Measurements from ENCODE around the gene CLRN1.

Gene CLRN1

DNA sequence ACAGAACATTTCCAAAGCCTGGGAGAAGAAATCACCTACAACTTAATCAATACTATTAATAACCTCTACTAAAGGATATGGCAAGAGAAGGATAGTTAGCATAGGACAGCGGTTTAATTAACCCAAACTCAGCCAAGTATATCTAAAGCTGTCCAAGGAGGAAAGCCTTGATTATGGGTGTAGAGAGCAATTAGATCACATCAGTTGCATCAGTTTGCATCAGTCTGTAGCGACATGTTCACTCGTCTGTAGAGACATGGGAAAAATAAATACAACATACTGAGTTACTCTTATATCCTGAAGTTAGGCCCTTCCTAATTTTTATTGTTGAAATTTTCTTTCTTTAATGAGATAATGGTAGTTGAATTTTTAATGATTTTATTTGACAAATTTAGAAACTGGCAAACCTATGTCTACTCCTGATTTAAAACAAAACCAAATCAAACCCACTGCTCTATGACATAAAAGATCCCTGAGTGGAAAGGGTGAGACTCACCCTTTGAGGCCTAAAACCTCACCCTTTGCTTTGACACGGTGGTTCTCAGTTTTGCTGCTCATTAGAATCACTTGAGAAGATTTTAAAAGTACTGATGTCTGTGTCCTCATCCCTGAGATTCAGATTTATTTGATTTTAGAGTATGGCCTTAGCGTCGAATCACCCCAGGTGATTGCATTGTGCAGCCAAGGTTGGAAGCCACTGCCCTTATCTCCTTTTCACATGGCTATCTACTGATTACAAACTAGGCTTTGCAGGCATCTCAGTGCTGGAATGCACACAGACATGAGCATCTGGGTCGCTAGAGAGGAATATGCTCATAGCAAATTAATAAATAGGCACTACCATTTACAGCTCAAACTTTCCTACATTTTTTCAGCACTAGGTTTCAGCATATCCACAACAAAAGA is 2.8 kb upstream of the CLRN1 start:
- peak; percentile 25 for DNase-seq

GRCh38 chr3:150970665-150971324 is 1.7 kb downstream of the CLRN1 start:
- DNase-seq, result no peak

GRCh38 chr3:150968341-150969035 is 4.0 kb downstream of the CLRN1 start:
- no peak for DNase-seq

DNA sequence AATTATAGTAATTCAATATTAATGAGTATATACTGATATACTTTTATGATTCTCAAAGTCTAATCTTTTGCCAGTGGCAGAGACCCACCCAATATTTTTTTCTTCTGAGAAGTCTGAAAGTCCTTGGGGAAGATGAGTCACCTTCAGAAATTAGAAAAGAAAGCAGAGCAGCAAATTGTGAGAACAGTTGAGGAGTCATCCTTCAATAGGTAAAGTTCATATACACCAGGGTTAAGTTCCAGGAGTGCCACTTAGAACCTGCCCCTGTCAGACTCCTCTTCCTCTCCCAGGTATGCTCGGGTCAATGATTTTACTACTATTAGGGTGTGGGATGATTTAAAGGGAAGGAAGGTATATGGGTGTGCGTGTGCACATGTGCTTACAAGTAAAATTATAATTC is 7.1 kb downstream of the CLRN1 start:
- DNase-seq, result no peak

GRCh38 chr3:150961949-150962348 is 10.6 kb downstream of the CLRN1 start:
- DNase-seq, result no peak

DNA sequence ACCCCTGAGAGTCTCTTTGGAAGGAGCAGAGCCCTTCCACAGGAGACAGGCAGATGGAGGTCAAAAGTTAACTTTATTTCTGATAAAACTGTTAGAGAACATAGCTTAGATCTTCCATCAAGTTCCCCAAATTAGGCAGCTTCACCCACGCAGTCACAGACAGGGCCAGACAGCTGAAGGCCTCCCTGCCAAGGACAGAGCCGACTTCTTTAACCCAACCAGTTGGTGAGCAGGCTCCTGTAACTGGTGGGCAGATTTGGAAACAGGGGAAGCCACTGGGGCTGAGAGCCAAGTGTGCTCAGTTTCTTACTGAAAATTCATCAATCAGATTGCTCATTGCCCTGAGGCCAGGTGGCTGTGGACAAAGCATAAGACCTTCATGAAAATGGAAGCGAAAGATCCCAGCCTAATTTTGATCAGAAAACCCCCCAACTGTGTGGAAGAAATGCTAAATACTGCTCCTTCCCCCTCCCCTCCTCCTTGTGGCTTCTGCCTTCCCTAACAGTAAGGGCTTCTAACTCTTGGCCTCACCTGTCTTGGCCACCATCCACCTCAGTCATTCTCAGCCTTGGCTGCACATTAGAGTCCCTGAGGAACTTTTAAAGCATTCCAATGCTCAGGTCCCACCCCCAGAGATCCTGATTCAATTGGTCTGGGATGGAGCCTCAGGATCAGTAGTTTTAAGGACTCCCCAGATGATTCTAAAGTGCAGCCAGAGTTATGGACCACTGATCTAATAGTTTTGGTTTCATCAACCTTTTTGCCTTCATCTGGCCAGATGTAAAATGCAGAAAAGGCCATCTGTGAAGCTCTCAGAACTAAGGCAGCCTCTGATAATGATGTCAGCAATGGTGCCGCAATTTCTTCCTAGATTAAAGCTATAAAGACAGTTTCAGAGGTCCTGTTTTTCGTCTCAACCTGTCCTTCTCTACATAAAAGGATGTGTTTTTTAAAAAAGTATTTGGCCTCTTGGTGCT is 11.5 kb downstream of the CLRN1 start:
- no peak for DNase-seq

GRCh38 chr3:150958683-150959082 is 13.8 kb downstream of the CLRN1 start:
- DNase-seq, result no peak

GRCh38 chr3:150956376-150956775 is 16.2 kb downstream of the CLRN1 start:
- no peak for DNase-seq

- no peak for DNase-seq
These were observed 20.6 kb downstream of the CLRN1 start for GRCh38 chr3:150951923-150952322.

- no peak for DNase-seq
These were observed 27.1 kb downstream of the CLRN1 start for GRCh38 chr3:150945226-150946032.

DNA sequence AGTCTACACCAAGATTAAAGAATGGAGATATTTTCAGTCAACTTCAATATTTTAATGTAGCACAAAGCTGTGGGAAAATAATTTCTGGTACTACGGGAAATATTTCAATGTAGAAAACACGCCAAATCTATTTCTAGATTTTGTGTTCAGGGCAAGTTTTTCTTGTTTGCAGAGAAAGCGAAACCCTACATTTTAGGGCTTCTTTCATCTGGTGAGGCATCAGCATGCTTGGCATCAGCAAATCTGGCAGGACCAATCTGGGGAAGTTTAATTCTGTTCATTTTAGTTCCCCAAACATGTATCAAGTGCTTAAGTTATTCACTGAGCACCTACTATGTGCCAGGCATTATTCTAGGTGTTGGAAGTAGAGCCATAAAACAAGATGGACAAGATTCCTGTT is 30.3 kb downstream of the CLRN1 start:
- DNase-seq, result no peak

DNA sequence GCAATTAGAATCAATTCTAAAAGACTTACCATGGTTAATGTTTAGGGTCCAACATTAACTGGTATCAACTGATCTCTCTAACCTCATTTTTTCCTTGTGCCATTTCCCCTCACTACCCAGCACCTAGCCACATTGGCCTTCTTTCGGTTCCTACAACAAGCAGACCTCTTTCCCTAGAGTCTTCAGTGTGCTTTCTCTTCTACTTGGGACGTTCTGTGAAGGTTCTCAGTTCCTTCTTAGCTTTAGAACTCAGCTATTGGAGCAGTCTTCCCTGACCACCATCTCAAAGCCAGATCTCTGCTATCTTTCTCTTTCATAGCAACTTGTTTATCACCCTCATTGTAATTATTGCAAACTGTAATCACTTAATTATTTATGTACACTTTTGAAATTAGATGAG is 35.8 kb downstream of the CLRN1 start:
- no peak for DNase-seq

- no peak for DNase-seq
These were observed 39.0 kb downstream of the CLRN1 start for GRCh38 chr3:150933473-150933995.

GRCh38 chr3:150931745-150932144 is 40.8 kb downstream of the CLRN1 start:
- DNase-seq, result no peak

DNA sequence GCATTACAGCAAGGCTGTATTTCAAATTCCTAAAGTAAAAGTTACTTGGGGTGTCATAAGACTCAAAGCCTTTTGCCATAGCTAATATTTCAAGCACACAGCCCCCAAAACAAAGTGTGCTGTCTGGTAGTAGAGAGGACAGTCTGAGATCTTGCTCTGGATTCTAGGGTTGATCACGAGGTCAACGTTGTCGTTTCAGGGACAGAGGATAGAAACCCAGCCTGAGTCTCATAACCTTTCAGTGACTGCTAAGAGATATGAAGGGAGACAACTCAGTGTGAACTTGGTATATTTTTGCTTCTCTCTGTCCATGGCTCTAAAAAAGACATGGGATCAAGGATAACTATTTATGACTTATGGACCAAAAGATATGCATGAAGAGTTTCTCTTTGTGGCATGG is 41.7 kb downstream of the CLRN1 start:
- no peak for DNase-seq

DNA sequence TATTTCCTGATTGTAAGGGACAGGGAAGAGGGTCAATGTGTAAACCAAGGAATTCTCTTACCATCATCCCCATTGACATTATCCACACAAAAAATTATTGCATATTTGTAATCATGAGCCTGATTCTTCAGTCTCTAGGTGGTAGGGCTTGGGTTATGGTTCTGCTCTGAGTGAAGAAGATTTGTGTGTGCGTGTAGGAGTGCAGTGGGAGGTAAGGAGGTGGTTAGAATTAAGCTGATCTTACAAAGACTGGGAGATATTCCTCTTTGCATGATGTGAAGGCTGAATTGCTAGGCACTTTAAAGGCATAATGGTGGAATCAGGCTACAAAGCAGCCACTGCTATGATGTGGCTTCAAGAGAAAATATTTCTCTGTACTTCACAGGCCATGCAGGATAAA is 44.3 kb downstream of the CLRN1 start:
- no peak for DNase-seq

DNA sequence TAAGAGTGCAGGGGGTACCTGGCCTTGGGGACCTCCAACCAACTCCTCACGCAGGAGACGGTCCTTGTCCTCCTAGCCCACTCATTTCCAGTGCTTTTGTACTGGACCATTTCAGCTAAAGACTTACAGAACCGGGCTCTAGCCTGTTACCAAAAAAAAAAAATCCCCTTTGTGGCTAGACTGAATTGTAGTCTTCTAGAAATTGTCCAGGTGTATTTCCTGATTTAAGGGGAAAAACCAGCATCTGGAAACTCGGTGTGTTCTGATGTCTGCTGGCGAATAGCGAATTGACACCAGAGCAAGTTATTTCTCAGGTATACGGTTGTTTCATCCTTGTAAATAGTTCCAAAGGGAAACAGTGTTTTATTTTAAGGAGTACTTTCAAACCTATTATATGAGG is 46.2 kb downstream of the CLRN1 start:
- no peak for DNase-seq

DNA sequence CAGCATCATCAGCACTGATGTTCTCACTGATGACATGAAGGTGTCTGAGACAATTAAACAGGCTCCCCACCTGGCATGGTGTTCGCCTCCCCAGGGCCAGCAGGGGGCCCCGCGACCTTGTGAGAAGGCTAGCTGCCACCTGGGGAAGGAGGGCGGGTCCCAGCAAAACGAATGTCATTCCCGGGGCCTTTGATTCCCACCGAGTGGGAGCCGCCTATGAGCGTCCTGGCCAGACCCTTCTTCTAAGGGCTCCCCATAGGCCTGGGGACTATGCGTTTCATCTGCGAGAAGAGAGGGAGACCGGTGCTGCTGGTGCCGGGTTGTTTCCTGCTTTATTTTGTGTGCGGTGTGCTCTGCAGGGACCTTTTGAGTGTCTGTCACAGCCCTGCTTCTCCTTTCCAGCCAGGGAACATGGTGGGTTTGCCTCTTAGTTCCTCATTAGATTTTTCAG is 46.8 kb downstream of the CLRN1 start:
- DNase-seq, result peak; percentile 2

- no peak for DNase-seq
These were observed 49.9 kb downstream of the CLRN1 start for GRCh38 chr3:150922611-150923010.

GRCh38 chr3:150921209-150921608 is 51.3 kb downstream of the CLRN1 start:
- DNase-seq, result no peak

- DNase-seq, result no peak
These were observed 52.3 kb downstream of the CLRN1 start for GRCh38 chr3:150920236-150920635.
